Right lobe of liver (tissue), 6 donors: Measurements from ENCODE around the gene GJC1. TPM values are rescaled to one million over a fixed set of nuclear protein-coding genes. Genes with fewer than 3 reads are reported as not detected.

Experiments used
- ATAC-seq, 4 donors: fragments of 200-7000 bp; cut with Tn5 transposase; one replicate each; pipeline ENCODE4 v1.9.1; 2020; ENCODE audit warnings: mild to moderate bottlenecking in 4 of 4, moderate library complexity in 4 of 4
- DNase-seq, 3 donors: peaks; one replicate each; pipeline ENCODE4 v3.0.0-alpha.2; 2020
- H3K27ac ChIP-seq, 3 donors: fragments of 200-600 bp; one replicate each; pipeline ENCODE4 v1.8.0; 2022
- H3K27me3 ChIP-seq, 2 donors: fragments of 200-600 bp; one replicate each; pipeline ENCODE4 v1.8.0; 2022
- H3K36me3 ChIP-seq, 4 donors: fragments of 200-600 bp; sonication (generic) in 1 of 4; one replicate each; pipeline versions ENCODE4 v1.5.1 to v1.8.0; 2017 to 2022; ENCODE audit warnings: control low read depth in 1 of 4
- H3K4me1 ChIP-seq, 4 donors: fragments of 200-600 bp; sonication (generic) in 1 of 4; one replicate each; pipeline versions ENCODE4 v1.5.1 to v1.8.0; 2017 to 2022; ENCODE audit warnings: control low read depth in 1 of 4
- H3K4me3 ChIP-seq, 3 donors: fragments of 200-600 bp; one replicate each; pipeline ENCODE4 v1.8.0; 2022
- H3K9me3 ChIP-seq, 4 donors: fragments of 200-600 bp; sonication (generic) in 1 of 4; one replicate each; pipeline versions ENCODE4 v1.5.1 to v1.8.0; 2017 to 2022; ENCODE audit warnings: control low read depth in 1 of 4
- POLR2A ChIP-seq: fragments of 450-650 bp; IDR thresholded peaks from one replicate; pipeline ENCODE4 v1.6.1; 2017; ENCODE audit warnings: antibody characterized with exemption, mild to moderate bottlenecking
- WGBS: methylation state at CpG from one replicate; pipeline ENCODE4 v1.1.6; 2018; ENCODE audit warnings: low coverage, low lambda C conversion rate; ENCODE audit not compliant: insufficient coverage; ENCODE audit errors: missing lambda C conversion rate; 5-methylcytosine and 5-hydroxymethylcytosine counted together
- intact Hi-C, 2 donors: fragments of 100-400 bp; cut with DNase I; formaldehyde crosslinking; loops; one replicate each; pipeline versions ENCODE4 v1.11.2 to v1.14.1; 2022
- total RNA-seq, 6 experiments: library from RNA; depleted of rRNA in 2 of 6; stranded (reverse); fragments of >200 nt in 2 of 6; fragmentation: NEBNext Ultra II Directional in 3 of 6; extraction: Animal tissue kit (Norgen Biotek cat#: 25700) in 3 of 6; gene quantifications; one replicate each; pipeline versions ENCODE4 v1.1.0 to v1.2.4, GENCODE V29; 2016 to 2023
- TF ChIP-seq, protein P1 (sequence below), 4 donors: fragments of 200-600 bp in 3 of 4; fragments of 450-650 bp in 1 of 4; IDR thresholded peaks; one replicate each; pipeline versions ENCODE4 v1.5.1 to v1.8.0; 2016 to 2022; ENCODE audit warnings: antibody characterized with exemption in 4 of 4, mild to moderate bottlenecking in 2 of 4
- donor health status: DM: no; HTN: yes; CAD: no.
- donor health status: DM: no; HTN: no; CAD: no.
- donor health status: DM: no; HTN: no; CAD: no.
- donor health status: DM: no; HTN: yes; CAD: no.
- donor health status: DM: no; HTN: yes; CAD: no.

Gene GJC1
- total RNA-seq, 6 experiments from 2014 or later = 0.18 to 0.84 (median 0.33) TPM

DNA sequence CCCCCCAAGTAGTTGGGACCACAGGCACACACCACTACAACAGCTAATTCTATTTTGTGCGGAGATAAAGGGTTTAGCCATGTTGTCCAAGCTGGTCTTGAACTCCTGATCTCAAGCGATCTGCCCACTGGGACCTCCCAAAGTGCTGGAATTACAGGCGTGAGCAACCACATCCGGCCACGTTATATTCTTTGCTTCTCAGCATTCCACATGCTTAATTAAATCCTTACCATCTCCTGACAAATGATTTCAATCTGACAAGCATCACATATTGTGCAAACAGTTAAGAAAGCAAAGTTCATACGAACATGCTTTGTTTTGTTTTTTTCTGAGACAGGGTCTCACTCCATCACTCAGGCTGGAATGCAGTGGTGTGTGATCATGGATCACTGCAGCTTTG is 35.8 kb upstream of the GJC1 start:
- no peaks in the 10 kb centered on the region for H3K9me3 ChIP-seq
- TF ChIP-seq, protein P1, sequence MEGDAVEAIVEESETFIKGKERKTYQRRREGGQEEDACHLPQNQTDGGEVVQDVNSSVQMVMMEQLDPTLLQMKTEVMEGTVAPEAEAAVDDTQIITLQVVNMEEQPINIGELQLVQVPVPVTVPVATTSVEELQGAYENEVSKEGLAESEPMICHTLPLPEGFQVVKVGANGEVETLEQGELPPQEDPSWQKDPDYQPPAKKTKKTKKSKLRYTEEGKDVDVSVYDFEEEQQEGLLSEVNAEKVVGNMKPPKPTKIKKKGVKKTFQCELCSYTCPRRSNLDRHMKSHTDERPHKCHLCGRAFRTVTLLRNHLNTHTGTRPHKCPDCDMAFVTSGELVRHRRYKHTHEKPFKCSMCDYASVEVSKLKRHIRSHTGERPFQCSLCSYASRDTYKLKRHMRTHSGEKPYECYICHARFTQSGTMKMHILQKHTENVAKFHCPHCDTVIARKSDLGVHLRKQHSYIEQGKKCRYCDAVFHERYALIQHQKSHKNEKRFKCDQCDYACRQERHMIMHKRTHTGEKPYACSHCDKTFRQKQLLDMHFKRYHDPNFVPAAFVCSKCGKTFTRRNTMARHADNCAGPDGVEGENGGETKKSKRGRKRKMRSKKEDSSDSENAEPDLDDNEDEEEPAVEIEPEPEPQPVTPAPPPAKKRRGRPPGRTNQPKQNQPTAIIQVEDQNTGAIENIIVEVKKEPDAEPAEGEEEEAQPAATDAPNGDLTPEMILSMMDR (IDR thresholded peaks at IDR 0.05) = no peak
- TF ChIP-seq POLR2A = no peak
- H3K4me3 ChIP-seq = no peak overlapping the region
- H3K27ac ChIP-seq = no peak overlapping the region
- no peak for DNase-seq
- intact Hi-C loops = loop anchor here (2.0 to 5.0 kb wide), 2 partner anchors 89 to 91 kb away; no protein-coding TSS in a partner anchor
- H3K36me3 ChIP-seq = peaks cover 0 to 59% (median 14%) of the 10 kb centered on the region in 4 donors
- ATAC-seq = no peak
- 67% methylated on average over 2 of the region's 6 CpGs for WGBS
- H3K4me1 ChIP-seq = no peaks in the 10 kb centered on the region
- H3K27me3 ChIP-seq = no peaks in the 10 kb centered on the region

DNA sequence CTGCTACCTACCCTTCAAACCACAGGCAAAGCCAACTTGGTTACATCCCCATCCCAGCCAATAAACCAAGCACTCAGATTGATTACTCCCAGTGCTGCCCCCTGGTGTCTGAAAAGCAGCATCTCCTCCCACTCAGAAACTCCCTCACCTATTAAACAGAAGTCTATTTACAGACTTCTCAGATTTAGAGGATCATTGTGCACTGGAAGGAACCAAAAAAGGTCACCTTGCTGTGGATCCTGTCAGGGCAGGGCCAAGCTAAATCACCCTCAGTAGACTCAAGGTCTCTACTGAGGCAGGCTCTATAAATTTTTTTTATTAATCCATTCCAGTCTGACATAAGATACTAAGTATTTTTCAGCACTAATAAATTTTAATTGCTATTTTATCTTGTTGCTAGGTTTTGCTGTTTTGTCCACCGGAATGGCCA is 35.2 kb upstream of the GJC1 start:
- H3K27ac ChIP-seq = no peak overlapping the region
- WGBS = 45% methylated on average over 1 of the region's 1 CpG
- intact Hi-C loops = loop anchor here (2.0 to 5.0 kb wide), 2 partner anchors 88 to 90 kb away; no protein-coding TSS in a partner anchor

DNA sequence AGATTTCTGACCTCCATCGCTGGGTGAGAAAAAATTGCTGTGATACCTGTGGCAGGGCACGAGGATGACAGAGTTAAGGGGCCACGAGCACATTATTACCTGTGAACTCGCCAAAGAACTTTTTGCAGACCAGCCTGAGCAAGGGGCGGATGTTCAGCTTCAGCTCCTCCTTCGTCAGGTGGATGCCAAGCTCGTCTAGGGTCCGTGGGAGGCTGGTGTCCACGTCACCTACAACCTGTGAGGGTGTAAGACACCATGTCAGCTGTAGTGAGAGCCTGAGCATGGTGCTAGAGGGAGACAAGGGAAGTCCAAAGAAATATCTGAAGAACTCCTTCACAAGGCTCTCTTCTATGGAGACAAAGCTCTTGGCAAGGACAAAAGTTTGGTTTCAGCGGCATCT is 34.7 kb upstream of the GJC1 start:
- no peaks in the 10 kb centered on the region for H3K27me3 ChIP-seq
- intact Hi-C loops = loop anchor here (2.0 to 5.0 kb wide), 2 partner anchors 88 to 90 kb away; no protein-coding TSS in a partner anchor
- H3K4me3 ChIP-seq = no peak overlapping the region
- TF ChIP-seq, protein P1 (IDR thresholded peaks at IDR 0.05) = no peak
- no peak for TF ChIP-seq POLR2A
- WGBS = 61% methylated on average over 9 of the region's 10 CpGs
- H3K9me3 ChIP-seq = no peaks in the 10 kb centered on the region
- peaks cover 0 to 63% (median 18%) of the 10 kb centered on the region in 4 donors for H3K36me3 ChIP-seq
- ATAC-seq (peak in 2 of 4 donors; percentile 11 to 15), DNase-seq (no peak)
- H3K27ac ChIP-seq = no peak overlapping the region
- H3K4me1 ChIP-seq = no peaks in the 10 kb centered on the region

More for the DNA sequence above, 35.2 kb upstream of the GJC1 start:
- Histone ChIP-seq H3K4me3 (no peak overlapping the region), H3K27me3 (no peaks in the 10 kb centered on the region), H3K9me3 (no peaks in the 10 kb centered on the region), H3K36me3 (peaks cover 0 to 59% (median 15%) of the 10 kb centered on the region in 4 donors), H3K4me1 (no peaks in the 10 kb centered on the region)
- no peak for TF ChIP-seq POLR2A
- TF ChIP-seq, protein P1 (IDR thresholded peaks at IDR 0.05) = peak; percentile 80 to 89 (median 85)
- DNase-seq (peak in 2 of 3 donors; percentile 62 to 68), ATAC-seq (peak; percentile 81 to 89 (median 84))

DNA sequence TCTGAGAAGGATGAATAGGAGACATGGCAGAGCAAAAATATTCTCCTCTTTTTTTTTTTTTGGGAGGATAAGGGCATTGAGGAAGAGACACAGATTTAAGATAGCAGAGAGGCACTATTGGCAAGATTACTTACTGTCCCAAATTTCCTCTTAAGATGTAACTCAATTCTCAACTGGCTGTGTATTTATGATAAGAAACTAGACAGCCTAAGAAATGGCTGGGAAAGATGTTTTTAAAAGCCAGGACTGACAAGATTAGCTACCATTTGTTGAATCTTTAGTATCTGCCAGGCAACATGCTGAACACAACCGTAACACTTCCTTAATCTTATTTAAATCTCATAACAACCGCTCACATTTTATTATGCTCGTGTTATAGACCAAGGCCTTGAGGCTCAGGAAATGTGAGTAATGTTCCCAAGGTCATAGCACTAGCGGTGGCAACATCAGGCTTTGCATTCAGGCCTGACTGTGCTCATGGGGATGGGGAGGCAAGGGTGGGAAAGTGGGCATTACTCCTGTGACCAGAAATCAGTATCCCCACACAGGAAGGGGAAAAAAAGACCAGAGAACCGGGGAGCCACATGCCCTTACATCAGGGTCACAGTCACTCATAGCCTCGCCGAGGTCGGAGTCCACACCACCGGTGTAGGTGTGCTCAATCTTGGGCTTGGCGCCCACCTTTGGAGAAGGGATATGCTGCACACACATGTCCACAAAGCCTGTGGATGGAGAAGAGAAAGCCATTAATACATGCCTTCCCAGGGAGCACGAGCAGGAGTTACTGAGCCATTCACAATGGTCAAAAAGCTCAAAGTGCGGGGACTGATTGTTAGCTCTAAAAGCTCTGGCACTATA is 33.2 kb upstream of the GJC1 start:
- intact Hi-C loops = no loop called here
- Histone ChIP-seq H3K9me3 (no peaks in the 10 kb centered on the region), H3K4me3 (no peak overlapping the region), H3K27ac (no peak overlapping the region), H3K27me3 (no peaks in the 10 kb centered on the region), H3K36me3 (peaks cover 0 to 67% (median 19%) of the 10 kb centered on the region in 4 donors), H3K4me1 (no peaks in the 10 kb centered on the region)
- 70% methylated on average over 8 of the region's 12 CpGs for WGBS
- DNase-seq (no peak), ATAC-seq (peak in 1 of 4 donors; percentile 39)
- TF ChIP-seq POLR2A = no peak
- TF ChIP-seq, protein P1 (IDR thresholded peaks at IDR 0.05) = no peak
